ENCODE data around the gene SLC2A10.

SLC2A10 gene

GRCh38 chr20:46708172-46708860, 1.1 kb upstream of the SLC2A10 start:
- DNase-seq (ENCODE audit: extremely low spot score) = no peak
- POLR2A ChIA-PET = interaction anchor here (0.8 to 1.2 kb wide), 3 partner anchors 14 to 20 kb away, joined by 3 to 6 read pairs (median 3); partner anchors contain the start of gene TP53RK
- TF ChIP-seq LEF1 (IDR thresholded peaks at IDR 0.05; ENCODE audit: borderline replicate concordance) = no peak
- no peak for TF ChIP-seq FOXM1 (IDR thresholded peaks at IDR 0.05; ENCODE audit: borderline replicate concordance)
- no peak for TF ChIP-seq ARNT (IDR thresholded peaks at IDR 0.05)
- TF ChIP-seq TARDBP (IDR thresholded peaks at IDR 0.05) = no peak
- no peak for TF ChIP-seq BHLHE40 (IDR thresholded peaks at IDR 0.05; ENCODE audit: borderline replicate concordance)
- TF ChIP-seq CTBP1 (IDR thresholded peaks at IDR 0.05; ENCODE audit: borderline replicate concordance) = no peak
- TF ChIP-seq HDGF (IDR thresholded peaks at IDR 0.05; ENCODE audit: borderline replicate concordance) = no peak
- TF ChIP-seq ZNF384 (IDR thresholded peaks at IDR 0.05) = no peak
- TF ChIP-seq NFRKB (IDR thresholded peaks at IDR 0.05) = no peak
- TF ChIP-seq SUZ12 (IDR thresholded peaks at IDR 0.05) = no peak
- TF ChIP-seq L3MBTL2 (conservative IDR thresholded peaks at IDR 0.05) = no peak
- no peak for TF ChIP-seq FOXA1 (IDR thresholded peaks at IDR 0.05)
- TF ChIP-seq PKNOX1 (IDR thresholded peaks at IDR 0.05) = no peak
- TF ChIP-seq ELF4 (IDR thresholded peaks at IDR 0.05) = no peak
- no peak for TF ChIP-seq SP1 (IDR thresholded peaks at IDR 0.05)
- CTCF ChIA-PET = interaction anchor here (0.5 to 0.7 kb wide), 2 partner anchors 13 to 394 kb away, joined by 3 to 4 read pairs; no protein-coding TSS in a partner anchor

- ChIA-PET POLR2A (interaction anchor here (0.8 kb wide), 2 partner anchors 14 to 19 kb away, joined by 3 read pairs; no protein-coding TSS in a partner anchor), CTCF (interaction anchor here (0.7 kb wide), 1 partner anchor 14 kb away, joined by 4 read pairs; no protein-coding TSS in a partner anchor)
- no peak for DNase-seq (ENCODE audit: extremely low spot score)
- no peak for TF ChIP-seq TARDBP (IDR thresholded peaks at IDR 0.05)
- TF ChIP-seq FOXA1 (IDR thresholded peaks at IDR 0.05) = no peak
- no peak for TF ChIP-seq CTBP1 (IDR thresholded peaks at IDR 0.05; ENCODE audit: borderline replicate concordance)
- no peak for TF ChIP-seq HDGF (IDR thresholded peaks at IDR 0.05; ENCODE audit: borderline replicate concordance)
- TF ChIP-seq SUZ12 (IDR thresholded peaks at IDR 0.05) = no peak
- TF ChIP-seq FOXM1 (IDR thresholded peaks at IDR 0.05; ENCODE audit: borderline replicate concordance) = no peak
- TF ChIP-seq BHLHE40 (IDR thresholded peaks at IDR 0.05; ENCODE audit: borderline replicate concordance) = no peak
- no peak for TF ChIP-seq NFRKB (IDR thresholded peaks at IDR 0.05)
- no peak for TF ChIP-seq L3MBTL2 (conservative IDR thresholded peaks at IDR 0.05)
- TF ChIP-seq ELF4 (IDR thresholded peaks at IDR 0.05) = no peak
- no peak for TF ChIP-seq PKNOX1 (IDR thresholded peaks at IDR 0.05)
Measured at GRCh38 chr20:46709055-46709458, 392 bp upstream of the SLC2A10 start.

GRCh38 chr20:46710153-46710913, 884 bp downstream of the SLC2A10 start:
- no peak for DNase-seq (ENCODE audit: extremely low spot score)
- CTCF ChIA-PET = interaction anchor here (0.7 kb wide), 1 partner anchor 496 kb away, joined by 3 read pairs; no protein-coding TSS in a partner anchor
- TF ChIP-seq NFRKB (IDR thresholded peaks at IDR 0.05) = no peak
- no peak for TF ChIP-seq ZNF384 (IDR thresholded peaks at IDR 0.05)
- no peak for TF ChIP-seq SUZ12 (IDR thresholded peaks at IDR 0.05)
- no peak for TF ChIP-seq HDGF (IDR thresholded peaks at IDR 0.05; ENCODE audit: borderline replicate concordance)
- no peak for TF ChIP-seq SP1 (IDR thresholded peaks at IDR 0.05)
- no peak for TF ChIP-seq LEF1 (IDR thresholded peaks at IDR 0.05; ENCODE audit: borderline replicate concordance)
- TF ChIP-seq FOXM1 (IDR thresholded peaks at IDR 0.05; ENCODE audit: borderline replicate concordance) = no peak
- no peak for TF ChIP-seq ELF4 (IDR thresholded peaks at IDR 0.05)
- TF ChIP-seq BHLHE40 (IDR thresholded peaks at IDR 0.05; ENCODE audit: borderline replicate concordance) = no peak
- TF ChIP-seq TARDBP (IDR thresholded peaks at IDR 0.05) = no peak
- TF ChIP-seq FOXK2 (IDR thresholded peaks at IDR 0.05) = no peak
- TF ChIP-seq CTBP1 (IDR thresholded peaks at IDR 0.05; ENCODE audit: borderline replicate concordance) = no peak
- no peak for TF ChIP-seq PKNOX1 (IDR thresholded peaks at IDR 0.05)
- no peak for TF ChIP-seq L3MBTL2 (conservative IDR thresholded peaks at IDR 0.05)
- no peak for TF ChIP-seq ARNT (IDR thresholded peaks at IDR 0.05)
- no peak for TF ChIP-seq FOXA1 (IDR thresholded peaks at IDR 0.05)
- POLR2A ChIA-PET = interaction anchor here (1.2 kb wide), 1 partner anchor 21 kb away, joined by 4 read pairs; the partner anchor contains the start of gene TP53RK

- no peak for DNase-seq (ENCODE audit: extremely low spot score)
- ChIA-PET CTCF (no interaction called here), POLR2A (no interaction called here)
- TF ChIP-seq BHLHE40 (IDR thresholded peaks at IDR 0.05; ENCODE audit: borderline replicate concordance) (no peak), ELF4 (IDR thresholded peaks at IDR 0.05) (no peak), L3MBTL2 (conservative IDR thresholded peaks at IDR 0.05) (no peak), CTBP1 (IDR thresholded peaks at IDR 0.05; ENCODE audit: borderline replicate concordance) (no peak), LEF1 (IDR thresholded peaks at IDR 0.05; ENCODE audit: borderline replicate concordance) (no peak), FOXK2 (IDR thresholded peaks at IDR 0.05) (no peak), HDGF (IDR thresholded peaks at IDR 0.05; ENCODE audit: borderline replicate concordance) (no peak), SUZ12 (IDR thresholded peaks at IDR 0.05) (no peak), FOXA1 (IDR thresholded peaks at IDR 0.05) (no peak), ARNT (IDR thresholded peaks at IDR 0.05) (no peak), ZNF384 (IDR thresholded peaks at IDR 0.05) (no peak), SP1 (IDR thresholded peaks at IDR 0.05) (no peak), FOXM1 (IDR thresholded peaks at IDR 0.05; ENCODE audit: borderline replicate concordance) (no peak), NFRKB (IDR thresholded peaks at IDR 0.05) (no peak), PKNOX1 (IDR thresholded peaks at IDR 0.05) (no peak), TARDBP (IDR thresholded peaks at IDR 0.05) (no peak)
Measured at GRCh38 chr20:46712056-46712636, 2.7 kb downstream of the SLC2A10 start.

All from HEK293T (cell line).